Colonic mucosa (tissue), 4 donors: Measurements from ENCODE around the gene ADORA2A. TPM values are rescaled to one million over a fixed set of nuclear protein-coding genes. Genes with fewer than 3 reads are reported as not detected.

Experiments used
- DNase-seq: peaks from one replicate; pipeline ENCODE4 v3.0.0-alpha.2; 2020
- H3K27ac ChIP-seq: fragments of 200-600 bp; one replicate; pipeline ENCODE4 v1.8.0; 2021
- H3K27me3 ChIP-seq: fragments of 200-600 bp; one replicate; pipeline ENCODE4 v1.8.0; 2021
- H3K36me3 ChIP-seq: fragments of 200-600 bp; one replicate; pipeline ENCODE4 v1.8.0; 2021
- H3K4me1 ChIP-seq: fragments of 200-600 bp; one replicate; pipeline ENCODE4 v1.8.0; 2021; ENCODE audit warnings: mild to moderate bottlenecking
- H3K4me3 ChIP-seq: fragments of 200-600 bp; one replicate; pipeline ENCODE4 v1.8.0; 2021
- H3K9ac ChIP-seq, 2 donors: one replicate each; pipeline ENCODE4 v1.7.0; 2013; ENCODE audit warnings: control low read depth in 2 of 2, low read depth in 2 of 2, low read length in 2 of 2
- H3K9me3 ChIP-seq: fragments of 200-600 bp; one replicate; pipeline ENCODE4 v1.8.0; 2021
- CTCF ChIP-seq: fragments of 200-600 bp; IDR thresholded peaks from one replicate; pipeline ENCODE4 v1.8.0; 2022; ENCODE audit warnings: antibody characterized with exemption, mild to moderate bottlenecking
- intact Hi-C: fragments of 100-400 bp; cut with DNase I; formaldehyde crosslinking; loops from one replicate; pipeline ENCODE4 v1.14.1; 2022
- total RNA-seq, 2 donors: library from RNA; stranded (reverse); fragmentation: NEBNext Ultra II Directional in 1 of 2; extraction: Animal tissue kit (Norgen Biotek cat#: 25700) in 1 of 2; gene quantifications; one replicate each; pipeline ENCODE4 v1.2.1, GENCODE V29; 2021
- donor health status: healthy.
- donor health status: DM: no; HTN: no; CAD: no.
- donor health status: DM: no; HTN: no; CAD: no.

ADORA2A gene
- total RNA-seq, 2 donors from 2014 or later = 1.5 to 2.5 TPM

GRCh38 chr22:24423519-24424000 is 3.8 kb upstream of the ADORA2A start:
- peak; percentile 60 for DNase-seq
- no peaks in the 10 kb centered on the region for H3K36me3 ChIP-seq
- peak overlapping the region; percentile 49 for H3K4me3 ChIP-seq
- H3K9me3 ChIP-seq = no peaks in the 10 kb centered on the region
- peaks cover 16% of the 10 kb centered on the region for H3K27me3 ChIP-seq
- no peaks in the 10 kb centered on the region for H3K4me1 ChIP-seq
- peak overlapping the region in 1 of 2 donors; percentile 26 for H3K9ac ChIP-seq
- TF ChIP-seq CTCF = peak; percentile 88
- intact Hi-C loops = loop anchor here (5.0 kb wide), 2 partner anchors 79 to 99 kb away; no protein-coding TSS in a partner anchor
- no peak overlapping the region for H3K27ac ChIP-seq

GRCh38 chr22:24424001-24424900 is 3.1 kb upstream of the ADORA2A start:
- no peak for DNase-seq
- Histone ChIP-seq H3K4me3 (peak overlapping the region; percentile 49), H3K4me1 (no peaks in the 10 kb centered on the region), H3K27me3 (peaks cover 16% of the 10 kb centered on the region), H3K36me3 (no peaks in the 10 kb centered on the region), H3K27ac (no peak overlapping the region), H3K9ac (peak overlapping the region in 1 of 2 donors; percentile 47), H3K9me3 (no peaks in the 10 kb centered on the region)
- no peak for TF ChIP-seq CTCF
- intact Hi-C loops = loop anchor here (5.0 kb wide), 2 partner anchors 78 to 98 kb away; no protein-coding TSS in a partner anchor

- no peak for TF ChIP-seq CTCF
- H3K4me1 ChIP-seq = no peaks in the 10 kb centered on the region
- DNase-seq = no peak
- H3K36me3 ChIP-seq = no peaks in the 10 kb centered on the region
- no peak overlapping the region for H3K4me3 ChIP-seq
- no peak overlapping the region for H3K27ac ChIP-seq
- intact Hi-C loops = loop anchor here (5.0 kb wide), 2 partner anchors 77 to 97 kb away; no protein-coding TSS in a partner anchor
- H3K27me3 ChIP-seq = peaks cover 16% of the 10 kb centered on the region
- H3K9me3 ChIP-seq = no peaks in the 10 kb centered on the region
- H3K9ac ChIP-seq = no peak overlapping the region
Measured at GRCh38 chr22:24424901-24425775, 2.3 kb upstream of the ADORA2A start.

GRCh38 chr22:24426436-24426835 is 963 bp upstream of the ADORA2A start:
- no peaks in the 10 kb centered on the region for H3K4me1 ChIP-seq
- intact Hi-C loops = no loop called here
- no peaks in the 10 kb centered on the region for H3K9me3 ChIP-seq
- no peak overlapping the region for H3K9ac ChIP-seq
- peak overlapping the region; percentile 27 for H3K27ac ChIP-seq
- TF ChIP-seq CTCF = no peak
- no peak for DNase-seq
- H3K27me3 ChIP-seq = peaks cover 16% of the 10 kb centered on the region
- no peak overlapping the region for H3K4me3 ChIP-seq
- H3K36me3 ChIP-seq = no peaks in the 10 kb centered on the region

GRCh38 chr22:24426851-24427499 is 424 bp upstream of the ADORA2A start:
- Histone ChIP-seq H3K4me1 (peaks cover under 1% of the 10 kb centered on the region), H3K9me3 (no peaks in the 10 kb centered on the region), H3K27me3 (peaks cover 16% of the 10 kb centered on the region), H3K4me3 (peak overlapping the region; percentile 26), H3K9ac (peak overlapping the region; percentile 40 to 49), H3K36me3 (no peaks in the 10 kb centered on the region), H3K27ac (peak overlapping the region; percentile 57)
- TF ChIP-seq CTCF = no peak
- intact Hi-C loops = no loop called here
- DNase-seq = no peak
